PFSK-1 (cell line): ENCODE measurements around the gene CADM2.

Source experiments
- FOXP2 ChIP-seq: optimal IDR thresholded peaks from 2 replicates; pipeline ENCODE3; 2011; ENCODE audit warnings: borderline replicate concordance, control low read depth, inconsistent platforms; ENCODE audit not compliant: insufficient read depth; ENCODE audit errors: extremely low read length, extremely low read depth
- POLR2AphosphoS5 ChIP-seq: IDR thresholded peaks from 2 replicates; pipeline ENCODE4 v1.6.1; 2012; ENCODE audit warnings: low read depth, mild to moderate bottlenecking, control low read depth, low read length, moderate library complexity
- REST ChIP-seq, 2 experiments: IDR thresholded peaks; 2 replicates each; pipeline versions ENCODE4 v1.6.1 to v1.8.0; 2011 to 2012; ENCODE audit warnings: low read depth in 2 of 2, low read length in 2 of 2, control low read depth in 1 of 2, inconsistent platforms in 1 of 2, mild to moderate bottlenecking in 1 of 2, moderate library complexity in 1 of 2; ENCODE audit not compliant: insufficient read depth in 1 of 2
- SIN3A ChIP-seq: IDR thresholded peaks from 2 replicates; pipeline ENCODE4 v1.6.1; 2012; ENCODE audit warnings: mild to moderate bottlenecking, low read length, moderate library complexity, borderline replicate concordance; ENCODE audit not compliant: insufficient read depth
- TAF1 ChIP-seq: IDR thresholded peaks from 2 replicates; pipeline ENCODE4 v1.6.1; 2012; ENCODE audit warnings: low read length, control low read depth, borderline replicate concordance; ENCODE audit not compliant: insufficient read depth

Gene CADM2

GRCh38 chr3:85760342-85760741 is 801.6 kb downstream of the CADM2 start:
- TF ChIP-seq POLR2AphosphoS5, result no peak
- no peak for TF ChIP-seq TAF1
- no peak for TF ChIP-seq REST (IDR thresholded peaks at IDR 0.05; ENCODE audit: insufficient read depth in 1 of 2, low read depth in 2 of 2, low read length in 2 of 2)
- no peak for TF ChIP-seq FOXP2
- TF ChIP-seq SIN3A, result no peak

GRCh38 chr3:85780806-85781205 is 822.0 kb downstream of the CADM2 start:
- TF ChIP-seq REST (IDR thresholded peaks at IDR 0.05; ENCODE audit: insufficient read depth in 1 of 2, low read depth in 2 of 2, low read length in 2 of 2) (no peak), FOXP2 (no peak), TAF1 (no peak), POLR2AphosphoS5 (no peak), SIN3A (no peak)

GRCh38 chr3:85781806-85782205 is 823.0 kb downstream of the CADM2 start:
- TF ChIP-seq REST (IDR thresholded peaks at IDR 0.05; ENCODE audit: insufficient read depth in 1 of 2, low read depth in 2 of 2, low read length in 2 of 2), result no peak
- no peak for TF ChIP-seq TAF1
- TF ChIP-seq POLR2AphosphoS5, result no peak
- TF ChIP-seq FOXP2, result no peak
- TF ChIP-seq SIN3A, result no peak

GRCh38 chr3:85783291-85783690 is 824.5 kb downstream of the CADM2 start:
- TF ChIP-seq TAF1 (no peak), POLR2AphosphoS5 (no peak), REST (IDR thresholded peaks at IDR 0.05; ENCODE audit: insufficient read depth in 1 of 2, low read depth in 2 of 2, low read length in 2 of 2) (no peak)

GRCh38 chr3:85785766-85786165 is 827.0 kb downstream of the CADM2 start:
- TF ChIP-seq SIN3A (no peak), POLR2AphosphoS5 (no peak), REST (IDR thresholded peaks at IDR 0.05; ENCODE audit: insufficient read depth in 1 of 2, low read depth in 2 of 2, low read length in 2 of 2) (no peak), FOXP2 (no peak), TAF1 (no peak)
